Measurements from ENCODE around the gene AMPD3. TPM values are rescaled to one million over a fixed set of nuclear protein-coding genes. Genes with fewer than 3 reads are reported as not detected.

AMPD3 gene
- total and polyA plus RNA-seq, 2 of the 13 experiments (the other 11 are each of a cell fraction or from before 2014, with no cell fraction given), result 0.33 to 2.3 TPM

DNA sequence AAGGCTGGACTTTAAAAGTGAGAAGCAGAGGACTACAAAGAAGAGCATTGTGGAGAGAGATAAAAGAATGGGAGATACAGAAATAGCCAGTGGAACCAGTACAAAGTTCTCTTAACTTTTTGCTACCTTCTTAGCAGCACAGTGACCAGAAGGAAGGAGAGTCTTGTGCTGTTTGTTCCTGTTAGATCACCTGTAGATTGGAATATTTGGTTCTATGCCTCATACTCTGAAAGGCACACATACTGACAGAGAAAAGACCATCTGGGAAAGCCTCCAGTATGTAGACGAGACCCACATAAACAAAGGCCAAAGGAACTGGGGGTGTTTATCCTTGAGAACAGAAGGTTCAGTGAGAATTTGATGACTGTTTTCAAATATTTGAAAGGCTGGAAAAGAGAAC is 67.2 kb downstream of the AMPD3 start (continued):
- TF ChIP-seq HOXA9 (CRISPR knock-in tag; IDR thresholded peaks at IDR 0.05; ENCODE audit: borderline replicate concordance), result no peak
- no peak for TF ChIP-seq AKAP8 (CRISPR knock-in tag; IDR thresholded peaks at IDR 0.05)
- no peak for TF ChIP-seq PCBP2 (optimal IDR thresholded peaks at IDR 0.05; ENCODE audit: low read depth, low read length, poor library complexity, severe bottlenecking)
- no peak for TF ChIP-seq ZNF180 (CRISPR knock-in tag; IDR thresholded peaks at IDR 0.05; ENCODE audit: borderline replicate concordance, low read depth)
- TF ChIP-seq, protein P1, sequence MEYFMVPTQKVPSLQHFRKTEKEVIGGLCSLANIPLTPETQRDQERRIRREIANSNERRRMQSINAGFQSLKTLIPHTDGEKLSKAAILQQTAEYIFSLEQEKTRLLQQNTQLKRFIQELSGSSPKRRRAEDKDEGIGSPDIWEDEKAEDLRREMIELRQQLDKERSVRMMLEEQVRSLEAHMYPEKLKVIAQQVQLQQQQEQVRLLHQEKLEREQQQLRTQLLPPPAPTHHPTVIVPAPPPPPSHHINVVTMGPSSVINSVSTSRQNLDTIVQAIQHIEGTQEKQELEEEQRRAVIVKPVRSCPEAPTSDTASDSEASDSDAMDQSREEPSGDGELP (IDR thresholded peaks at IDR 0.05; ENCODE audit: borderline replicate concordance, low read depth), result no peak
- TF ChIP-seq SOX13 (IDR thresholded peaks at IDR 0.05), result no peak
- TF ChIP-seq SOX13 (CRISPR knock-in tag; conservative IDR thresholded peaks at IDR 0.05 in 1 of 2, IDR thresholded peaks at IDR 0.05 in 1 of 2), result no peak
- TF ChIP-seq MTA3 (CRISPR knock-in tag; IDR thresholded peaks at IDR 0.05), result no peak
- no peak for TF ChIP-seq CHD4 (IDR thresholded peaks at IDR 0.05; ENCODE audit: borderline replicate concordance, low read length)
- no peak for TF ChIP-seq ZSCAN12 (CRISPR knock-in tag; IDR thresholded peaks at IDR 0.05)

DNA sequence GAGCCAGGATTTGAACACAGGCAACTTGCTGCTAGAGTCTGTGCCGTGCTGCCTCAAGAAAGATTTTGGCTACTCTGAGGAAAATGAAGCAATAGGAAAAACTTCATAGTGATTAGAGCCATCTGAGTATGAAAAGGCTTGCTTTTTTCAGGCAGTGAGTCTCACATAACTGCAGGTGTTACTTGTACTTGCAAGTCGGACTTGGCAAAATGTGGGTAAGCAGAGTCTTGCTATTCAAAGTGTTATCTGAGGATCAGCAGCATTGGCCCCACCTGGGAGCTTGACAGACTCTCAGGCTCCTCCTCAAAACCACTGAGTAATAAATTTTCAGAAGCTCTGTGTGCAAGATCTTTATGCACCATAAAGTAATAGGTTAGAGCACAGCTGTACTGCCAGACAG is 67.9 kb downstream of the AMPD3 start:
- Histone ChIP-seq H4K20me1 (ENCODE audit: insufficient read depth, low read length) (no peaks in the 10 kb centered on the region), H3K9me3 (ENCODE audit: low read length) (no peaks in the 10 kb centered on the region), H3K4me3 (replicated peaks in 1 of 3; ENCODE audit: insufficient read depth in 1 of 3, low read depth in 2 of 3, low read length in 3 of 3) (no peak overlapping the region), H3K27me3 (ENCODE audit: control insufficient read depth in 1 of 2, insufficient read depth in 2 of 2, low read length in 2 of 2) (no peaks in the 10 kb centered on the region), H3K4me2 (ENCODE audit: low read depth, low read length) (no peak overlapping the region), H3K4me1 (ENCODE audit: insufficient read depth, low read length) (no peaks in the 10 kb centered on the region), H2AFZ (ENCODE audit: low read length) (no peak overlapping the region), H3K36me3 (replicated peaks in 1 of 2; ENCODE audit: control insufficient read depth in 1 of 2, insufficient read depth in 2 of 2, low read length in 2 of 2) (peaks cover 0 to 28% of the 10 kb centered on the region in 2 experiments; a peak in 3 of 5 replicates), H3K79me2 (ENCODE audit: insufficient read depth, low read length) (no peaks in the 10 kb centered on the region), H3K27ac (ENCODE audit: extremely low read length, insufficient read depth, low read length) (no peak overlapping the region), H3K9ac (ENCODE audit: insufficient read depth, low read depth, low read length) (no peak overlapping the region)
- no peak for FAIRE-seq
- in situ Hi-C loops (cut with HindIII; ENCODE audit: extremely low pct_ligation_motif_present, low pct_unique_long_range_greater_than_20kb) (no loop called here), intact Hi-C loops (cut with micrococcal nuclease; ENCODE audit: unreplicated experiment) (no loop called here)
- BruUV-seq (replicated peaks), result no TSS peak
- no peak for DNase-seq (ENCODE audit: low spot score)
- ChIA-PET POLR2A (no interaction called here), CTCF (ENCODE audit: low intra/inter-chr PET ratio, low total read pairs) (no interaction called here)
- 92% methylated on average over 2 of the region's 2 CpGs for WGBS (ENCODE audit: low lambda C conversion rate)
- TF ChIP-seq HDAC2 (CRISPR knock-in tag; IDR thresholded peaks at IDR 0.05) (no peak), ATF7 (IDR thresholded peaks at IDR 0.05) (no peak), ATF7 (CRISPR knock-in tag; IDR thresholded peaks at IDR 0.05) (no peak), NPAS2 (CRISPR knock-in tag; IDR thresholded peaks at IDR 0.05; ENCODE audit: borderline replicate concordance) (no peak), SP140L (CRISPR knock-in tag; IDR thresholded peaks at IDR 0.05; ENCODE audit: borderline replicate concordance) (no peak), HNRNPH1 (optimal IDR thresholded peaks at IDR 0.05; ENCODE audit: low read depth, low read length) (no peak), ZNF713 (CRISPR knock-in tag; IDR thresholded peaks at IDR 0.05) (no peak), STAT5B (CRISPR knock-in tag; IDR thresholded peaks at IDR 0.05) (no peak), ZNF432 (CRISPR knock-in tag; IDR thresholded peaks at IDR 0.05; ENCODE audit: borderline replicate concordance) (no peak), ATRX (CRISPR knock-in tag; IDR thresholded peaks at IDR 0.05; ENCODE audit: borderline replicate concordance) (no peak), SAP130 (CRISPR knock-in tag; IDR thresholded peaks at IDR 0.05; ENCODE audit: low read depth) (no peak), NFRKB (IDR thresholded peaks at IDR 0.05) (no peak)
- TF ChIP-seq, protein P2, sequence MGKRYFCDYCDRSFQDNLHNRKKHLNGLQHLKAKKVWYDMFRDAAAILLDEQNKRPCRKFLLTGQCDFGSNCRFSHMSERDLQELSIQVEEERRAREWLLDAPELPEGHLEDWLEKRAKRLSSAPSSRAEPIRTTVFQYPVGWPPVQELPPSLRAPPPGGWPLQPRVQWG (CRISPR knock-in tag; IDR thresholded peaks at IDR 0.05; ENCODE audit: borderline replicate concordance, low read depth), result no peak
- ATAC-seq, result no peak

Data from HepG2 (cell line).